Panc1 (cell line): ENCODE measurements around the gene CDH13. TPM values are rescaled to one million over a fixed set of nuclear protein-coding genes. Genes with fewer than 3 reads are reported as not detected.

Experiments
- ATAC-seq: fragments of 200-7000 bp; cut with Tn5 transposase; 2 replicates; pipeline ENCODE4 v1.9.1; 2020; ENCODE audit warnings: mild to moderate bottlenecking, moderate library complexity
- BruUV-seq: library from RNA; stranded (reverse); fragments of 400-500 nt; replicated peaks from 2 replicates; lab custom pipeline; 2021; lab: Mats Ljungman, UMichigan
- CTCF ChIA-PET: fragments of 300-600 bp; sonication (Branson Sonifier 250); formaldehyde crosslinking; loops from one replicate; lab custom pipeline; 2022; ENCODE audit warnings: antibody characterized with exemption; lab: Charles Lee
- POLR2A ChIA-PET: fragments of 300-600 bp; sonication (Branson Sonifier 250); formaldehyde crosslinking; loops from one replicate; lab custom pipeline; 2022; ENCODE audit warnings: antibody characterized with exemption; lab: Charles Lee
- DNase-seq: peaks from one replicate; pipeline ENCODE4 v3.0.0-alpha.2; 2010; ENCODE audit warnings: low read depth, low spot score
- H3K27ac ChIP-seq: 2 replicates; pipeline ENCODE4 v1.5.1; 2011; ENCODE audit warnings: mild to moderate bottlenecking, low read length, inconsistent platforms
- H3K27me3 ChIP-seq: fragments of 200-500 bp; sonication (Bioruptor generic); 2 replicates; pipeline ENCODE4 v1.6.0; 2014; ENCODE audit warnings: low read length, inconsistent platforms; ENCODE audit not compliant: control insufficient read depth, insufficient read depth
- H3K36me3 ChIP-seq: fragments of 200-500 bp; sonication (Bioruptor generic); 2 replicates; pipeline ENCODE4 v1.5.1; 2014; ENCODE audit warnings: inconsistent platforms, mild to moderate bottlenecking, low read length, moderate library complexity; ENCODE audit not compliant: control insufficient read depth, insufficient read depth
- H3K4me1 ChIP-seq: 2 replicates; pipeline ENCODE4 v1.5.1; 2011; ENCODE audit warnings: inconsistent platforms, mild to moderate bottlenecking, low read length, moderate library complexity; ENCODE audit not compliant: control insufficient read depth, insufficient read depth
- H3K4me3 ChIP-seq, 2 experiments: 2 replicates each; pipeline ENCODE4 v1.5.1; 2011 to 2012; ENCODE audit warnings: low read depth in 2 of 2, low read length in 2 of 2, mild to moderate bottlenecking in 2 of 2, inconsistent platforms in 1 of 2, moderate library complexity in 1 of 2
- H3K9me3 ChIP-seq: fragments of 200-500 bp; sonication (Bioruptor generic); 2 replicates; pipeline ENCODE4 v1.5.1; 2014; ENCODE audit warnings: low read depth, mild to moderate bottlenecking, inconsistent platforms, low read length, moderate library complexity; ENCODE audit not compliant: control insufficient read depth, insufficient read depth
- CTCF ChIP-seq: fragments of 450-650 bp; IDR thresholded peaks from 2 replicates; pipeline ENCODE4 v1.5.1; 2017; ENCODE audit warnings: mild to moderate bottlenecking
- POLR2AphosphoS5 ChIP-seq: IDR thresholded peaks from 2 replicates; pipeline ENCODE4 v1.6.1; 2012; ENCODE audit warnings: mild to moderate bottlenecking, low read depth, low read length, moderate library complexity
- REST ChIP-seq, 2 experiments: IDR thresholded peaks; 2 replicates each; pipeline ENCODE4 v1.6.1; 2011 to 2012; ENCODE audit warnings: low read depth in 2 of 2, control low read depth in 1 of 2, low read length in 1 of 2, mild to moderate bottlenecking in 1 of 2, moderate library complexity in 1 of 2; ENCODE audit not compliant: insufficient read depth in 1 of 2
- SIN3A ChIP-seq: IDR thresholded peaks from 2 replicates; pipeline ENCODE4 v1.6.1; 2012; ENCODE audit warnings: low read depth, mild to moderate bottlenecking, low read length, moderate library complexity, borderline replicate concordance; ENCODE audit not compliant: insufficient read depth
- TCF7L2 ChIP-seq: IDR thresholded peaks from 2 replicates; pipeline ENCODE4 v1.6.1; 2011; ENCODE audit warnings: mild to moderate bottlenecking, low read depth, low read length, inconsistent platforms
- in situ Hi-C: cut with HindIII; loops from 2 replicates; pipeline ENCODE4 v1.10.0; 2016; ENCODE audit warnings: low sequenced_read_pairs, low pct_unique_long_range_greater_than_20kb
- intact Hi-C: fragments of 100-400 bp; cut with micrococcal nuclease; formaldehyde crosslinking; loops from one replicate; pipeline ENCODE4 v1.10.0; 2022; ENCODE audit not compliant: unreplicated experiment
- total RNA-seq: library from RNA; stranded (reverse); gene quantifications from one replicate; pipeline ENCODE4 v1.2.1, GENCODE V29; 2021; ENCODE audit not compliant: unreplicated experiment

Gene CDH13
- total RNA-seq, 1 experiment from 2014 or later: not detected

GRCh38 chr16:83706394-83706793 lies 1079.6 kb downstream of the CDH13 start:
- H3K9me3 ChIP-seq: no peaks in the 10 kb centered on the region
- no peaks in the 10 kb centered on the region for H3K4me1 ChIP-seq
- DNase-seq (no peak), ATAC-seq (no peak)
- no peaks in the 10 kb centered on the region for H3K36me3 ChIP-seq
- POLR2A ChIA-PET: no interaction called here
- BruUV-seq: no TSS peak
- H3K27me3 ChIP-seq: no peaks in the 10 kb centered on the region; the same call in 1 of the 2 replicates
- no peak for TF ChIP-seq POLR2AphosphoS5
- TF ChIP-seq CTCF: no peak
- TF ChIP-seq SIN3A: no peak
- no peak for TF ChIP-seq REST (IDR thresholded peaks at IDR 0.05; ENCODE audit: insufficient read depth in 1 of 2, low read depth in 2 of 2, low read length in 1 of 2)
- no peak for TF ChIP-seq TCF7L2
- H3K27ac ChIP-seq: no peak overlapping the region
- intact Hi-C loops: no loop called here
- no peak overlapping the region for H3K4me3 ChIP-seq
- CTCF ChIA-PET: no interaction called here
- in situ Hi-C loops: no loop called here

- ChIA-PET POLR2A (no interaction called here), CTCF (no interaction called here)
- ATAC-seq: no peak
- Histone ChIP-seq H3K36me3 (no peaks in the 10 kb centered on the region), H3K4me3 (no peak overlapping the region), H3K27ac (no peak overlapping the region), H3K27me3 (no peaks in the 10 kb centered on the region), H3K4me1 (no peaks in the 10 kb centered on the region), H3K9me3 (no peaks in the 10 kb centered on the region)
- intact Hi-C loops: no loop called here
- no peak for DNase-seq
- BruUV-seq: no TSS peak
- in situ Hi-C loops: no loop called here
- no peak for TF ChIP-seq SIN3A
- no peak for TF ChIP-seq POLR2AphosphoS5
- no peak for TF ChIP-seq REST (IDR thresholded peaks at IDR 0.05; ENCODE audit: insufficient read depth in 1 of 2, low read depth in 2 of 2, low read length in 1 of 2)
- no peak for TF ChIP-seq TCF7L2
- TF ChIP-seq CTCF: no peak
Measured at GRCh38 chr16:83711069-83711468, 1084.3 kb downstream of the CDH13 start.
